Skeletal muscle satellite cell (primary cell): ENCODE results near the gene SHCBP1L. TPM values are rescaled to one million over a fixed set of nuclear protein-coding genes. Genes with fewer than 3 reads are reported as not detected.

Experiments
- H3K27me3 ChIP-seq: 2 replicates; pipeline ENCODE4 v1.7.0; 2013; ENCODE audit warnings: low read length; ENCODE audit not compliant: control insufficient read depth, insufficient read depth
- H3K36me3 ChIP-seq: 2 replicates; pipeline ENCODE4 v1.7.0; 2013; ENCODE audit warnings: mild to moderate bottlenecking, control low read depth, low read length; ENCODE audit not compliant: insufficient read depth
- H3K4me1 ChIP-seq: 2 replicates; pipeline ENCODE4 v1.7.0; 2013; ENCODE audit warnings: low read length; ENCODE audit not compliant: control insufficient read depth, insufficient read depth
- H3K4me2 ChIP-seq: 2 replicates; pipeline ENCODE4 v1.7.0; 2013; ENCODE audit warnings: mild to moderate bottlenecking, low read length
- H3K4me3 ChIP-seq: 2 replicates; pipeline ENCODE4 v1.7.0; 2013; ENCODE audit warnings: low read length
- H3K9ac ChIP-seq: 2 replicates; pipeline ENCODE4 v1.7.0; 2013; ENCODE audit warnings: mild to moderate bottlenecking, low read depth, low read length, moderate library complexity
- H3K9me3 ChIP-seq: replicated peaks from 2 replicates; pipeline ENCODE4 v1.7.0; 2013; ENCODE audit warnings: mild to moderate bottlenecking, control low read depth, low read length
- small RNA-seq: library from RNA; depleted of rRNA; stranded (forward); fragments of <200 nt; gene quantifications from one replicate; pipeline ENCODE3, GENCODE V24; 2012

SHCBP1L gene

GRCh38 chr1:182857212-182857611 is 95.8 kb downstream of the SHCBP1L start:
- Histone ChIP-seq H3K9me3 (no peaks in the 10 kb centered on the region), H3K4me3 (no peak overlapping the region), H3K27me3 (no peaks in the 10 kb centered on the region), H3K4me2 (no peak overlapping the region), H3K9ac (no peak overlapping the region), H3K36me3 (peaks cover 99% of the 10 kb centered on the region), H3K4me1 (no peaks in the 10 kb centered on the region)

GRCh38 chr1:182855911-182856310 is 97.1 kb downstream of the SHCBP1L start:
- H3K4me2 ChIP-seq, result no peak overlapping the region
- peaks cover 98% of the 10 kb centered on the region for H3K36me3 ChIP-seq
- no peak overlapping the region for H3K9ac ChIP-seq
- H3K27me3 ChIP-seq, result no peaks in the 10 kb centered on the region
- no peaks in the 10 kb centered on the region for H3K4me1 ChIP-seq
- no peaks in the 10 kb centered on the region for H3K9me3 ChIP-seq
- H3K4me3 ChIP-seq, result no peak overlapping the region

GRCh38 chr1:182851825-182852224 is 101.1 kb downstream of the SHCBP1L start:
- H3K27me3 ChIP-seq, result no peaks in the 10 kb centered on the region
- peaks cover 98% of the 10 kb centered on the region for H3K36me3 ChIP-seq
- no peaks in the 10 kb centered on the region for H3K4me1 ChIP-seq
- H3K9ac ChIP-seq, result no peak overlapping the region
- H3K4me3 ChIP-seq, result no peak overlapping the region
- no peak overlapping the region for H3K4me2 ChIP-seq
- no peaks in the 10 kb centered on the region for H3K9me3 ChIP-seq

- H3K9ac ChIP-seq, result no peak overlapping the region
- no peaks in the 10 kb centered on the region for H3K27me3 ChIP-seq
- H3K4me1 ChIP-seq, result no peaks in the 10 kb centered on the region
- H3K36me3 ChIP-seq, result peaks cover 99% of the 10 kb centered on the region
- H3K4me3 ChIP-seq, result no peak overlapping the region
- H3K9me3 ChIP-seq, result no peaks in the 10 kb centered on the region
- H3K4me2 ChIP-seq, result no peak overlapping the region
These were observed 102.6 kb downstream of the SHCBP1L start for GRCh38 chr1:182850319-182850718.

Small RNA genes lying within 50 kb of the gene (small RNA-seq; reads per million reads assigned to genes)
- gene HMGN1P4 (not detected), gene RNU6-41P (not detected)
